Urinary bladder (tissue), 4 donors: Measurements from ENCODE around the gene ZP3. TPM values are rescaled to one million over a fixed set of nuclear protein-coding genes. Genes with fewer than 3 reads are reported as not detected.
"Not testable (repeated sequence)": the region's sequence is repeated elsewhere in the genome, so short reads cannot be mapped to it uniquely, and the experiment has no call there.

ENCODE experiments used
- DNase-seq: peaks from one replicate; pipeline ENCODE4 v3.0.0-alpha.2; 2015; ENCODE audit errors: extremely low spot score
- H3K27ac ChIP-seq: one replicate; pipeline ENCODE4 v1.5.1; 2013; ENCODE audit warnings: low read depth, mild to moderate bottlenecking, moderate library complexity
- H3K36me3 ChIP-seq: one replicate; pipeline ENCODE4 v1.6.1; 2013; ENCODE audit warnings: mild to moderate bottlenecking, moderate library complexity; ENCODE audit not compliant: insufficient read depth
- H3K4me1 ChIP-seq: one replicate; pipeline ENCODE4 v1.6.1; 2013; ENCODE audit warnings: mild to moderate bottlenecking, moderate library complexity; ENCODE audit not compliant: insufficient read depth
- H3K4me3 ChIP-seq: one replicate; pipeline ENCODE4 v1.5.1; 2013; ENCODE audit warnings: low read depth, low read length
- WGBS: extraction: QIAGEN DNeasy Blood & Tissue Kit; methylation state at CpG from one replicate; pipeline ENCODE4 v1.1.7; 2013; 5-methylcytosine and 5-hydroxymethylcytosine counted together
- polyA plus RNA-seq: library from polyadenylated mRNA; stranded (reverse); fragments of 200-250 nt; gene quantifications from one replicate; pipeline ENCODE4 v1.2.3, GENCODE V29; 2013
- total RNA-seq: library from RNA; depleted of rRNA; stranded (reverse); fragments of >200 nt; gene quantifications from one replicate; pipeline ENCODE4 v1.2.3, GENCODE V29; 2014
- donor health status: healthy with polysubstance abuse.
- donor health status: healthy.

The ZP3 gene
- total and polyA plus RNA-seq, 2 donors = 0.42 to 1.1 TPM

DNA sequence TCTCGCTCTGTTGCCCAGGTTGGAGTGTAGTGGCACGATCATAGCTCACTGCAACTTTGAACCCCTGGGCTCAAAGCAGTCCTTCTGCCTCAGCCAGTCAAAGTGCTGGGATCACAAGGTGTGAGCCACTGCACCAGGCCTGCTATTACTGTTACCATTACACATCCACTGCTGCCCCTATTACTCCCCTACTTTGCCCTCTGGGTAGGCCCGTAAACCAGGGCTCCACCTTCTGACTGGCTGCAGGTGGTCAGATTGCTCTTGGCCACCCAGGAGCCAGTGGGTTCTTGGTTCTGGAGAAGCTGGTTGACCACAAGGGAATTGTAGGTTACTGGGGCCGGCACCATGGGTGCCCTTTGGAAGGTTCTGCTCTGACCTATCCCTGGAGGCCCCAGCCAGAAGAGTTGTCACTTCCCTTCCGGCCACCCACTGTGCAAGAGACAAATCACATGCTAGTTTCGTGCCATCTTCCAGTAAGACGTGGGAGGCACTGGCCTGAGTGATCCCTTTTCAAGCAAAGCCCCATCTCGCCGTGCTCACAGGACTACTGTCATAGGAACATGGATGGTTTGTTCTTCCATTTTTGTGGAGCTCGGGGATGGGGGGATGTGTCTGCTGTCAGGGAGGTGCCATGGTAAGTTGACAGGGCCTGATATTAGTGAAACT lies 46.9 kb downstream of the ZP3 start:
- not testable (repeated sequence) for DNase-seq, H3K27ac ChIP-seq, H3K36me3 ChIP-seq, H3K4me3 ChIP-seq, H3K4me1 ChIP-seq
- 88% methylated on average over 9 of the region's 10 CpGs for WGBS

DNA sequence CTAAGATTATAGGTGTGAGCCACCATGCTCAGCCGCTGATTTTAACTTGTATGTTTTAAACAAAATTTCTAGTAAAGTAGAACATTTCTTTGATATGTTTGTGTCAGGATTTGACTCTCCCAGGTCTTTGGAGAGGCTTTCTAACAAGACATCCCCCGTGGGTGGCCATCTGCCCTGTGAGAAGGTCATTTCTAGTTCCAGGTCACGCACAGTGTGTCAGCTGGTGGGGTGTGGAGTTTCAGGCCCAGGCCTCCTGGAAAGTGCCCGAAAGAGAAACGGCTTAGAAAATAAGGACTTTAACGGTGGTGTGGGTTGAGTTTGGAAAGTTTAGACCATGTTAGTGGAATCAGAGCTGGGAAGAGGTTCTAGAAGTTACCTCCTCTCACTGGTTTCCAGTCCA lies 48.3 kb downstream of the ZP3 start:
- not testable (repeated sequence) for H3K36me3 ChIP-seq, H3K27ac ChIP-seq, DNase-seq, H3K4me3 ChIP-seq, H3K4me1 ChIP-seq
- WGBS = 97% methylated on average over 2 of the region's 6 CpGs

DNA sequence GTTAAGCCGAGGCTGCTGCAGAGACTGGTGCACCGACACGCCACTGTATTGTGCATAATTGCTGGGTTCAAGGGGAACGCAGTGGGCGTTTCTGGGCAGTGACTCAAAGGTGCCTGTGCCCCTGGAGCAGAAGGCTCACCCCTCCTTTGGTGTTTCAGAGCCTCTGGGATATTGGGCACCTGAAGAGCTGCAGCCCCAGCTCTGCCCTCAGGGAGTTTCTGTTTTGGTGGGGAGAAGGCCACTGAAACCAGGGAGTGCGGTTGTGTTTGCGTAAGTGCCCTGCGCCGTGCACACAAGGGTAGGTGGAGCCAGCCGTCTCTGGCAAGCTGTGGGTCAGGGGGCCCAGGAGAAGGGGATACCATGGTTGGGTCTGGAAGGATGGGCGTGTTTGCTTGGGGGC lies 51.5 kb downstream of the ZP3 start:
- H3K4me1 ChIP-seq, H3K36me3 ChIP-seq, H3K27ac ChIP-seq, H3K4me3 ChIP-seq, DNase-seq: not testable (repeated sequence)
- 96% methylated on average over 6 of the region's 11 CpGs for WGBS

DNA sequence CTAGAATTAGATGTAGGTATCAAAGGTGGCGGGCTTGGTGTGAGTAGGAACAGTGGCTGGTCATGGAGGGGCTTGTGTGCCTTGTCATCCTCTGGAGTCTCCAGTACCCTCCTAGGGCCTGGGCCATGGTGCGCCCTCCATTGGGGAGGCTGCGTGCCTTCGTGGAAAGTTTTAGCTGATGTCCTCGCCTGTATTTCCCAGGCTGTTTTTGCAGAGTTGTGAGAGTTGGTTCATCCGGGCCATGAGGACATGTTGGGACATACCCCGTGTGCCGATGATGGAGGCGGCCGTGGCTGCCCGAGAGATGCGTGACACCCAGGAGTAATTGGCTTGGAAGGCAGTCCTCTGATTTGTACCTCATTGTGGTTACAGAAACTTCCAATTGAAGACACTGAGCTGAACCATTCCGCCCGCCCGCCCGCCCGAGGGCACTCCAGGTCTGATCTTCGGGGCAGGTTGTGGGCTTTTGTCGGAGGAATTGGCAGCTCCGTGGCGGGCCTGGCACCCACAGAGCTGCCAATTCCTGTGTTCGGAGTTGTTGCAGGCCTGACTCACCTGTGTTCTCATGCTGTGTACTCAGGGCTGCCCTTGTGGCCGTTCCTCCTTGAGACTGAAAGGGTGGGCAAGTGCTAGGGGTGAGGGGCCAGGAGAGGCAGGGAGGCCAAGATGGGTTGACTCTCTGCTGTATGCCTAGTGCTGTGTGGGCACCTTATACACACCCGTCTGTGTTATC lies 52.2 kb downstream of the ZP3 start:
- not testable (repeated sequence) for DNase-seq, H3K4me3 ChIP-seq, H3K36me3 ChIP-seq, H3K27ac ChIP-seq, H3K4me1 ChIP-seq
- WGBS = 93% methylated on average over 23 of the region's 24 CpGs

DNA sequence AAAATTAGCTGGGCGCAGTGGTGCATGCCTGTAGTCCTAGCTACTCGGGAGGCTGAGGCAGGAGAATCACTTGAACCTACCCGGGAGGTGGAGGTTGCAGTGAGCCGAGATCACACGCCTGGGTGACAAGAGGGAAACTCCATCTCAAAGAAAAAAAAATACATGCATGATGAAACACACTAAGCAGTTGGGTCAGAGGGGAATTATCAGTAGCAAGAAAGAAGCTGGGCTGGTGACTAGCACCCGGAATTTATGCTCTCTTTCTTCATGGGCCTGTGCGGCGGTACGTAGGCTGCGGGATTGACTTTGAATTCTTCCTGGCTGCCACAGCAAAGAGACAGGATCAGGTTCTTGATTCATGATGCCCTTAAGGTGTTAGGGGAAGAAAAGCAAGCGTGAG lies 54.9 kb downstream of the ZP3 start:
- WGBS = 93% methylated on average over 11 of the region's 11 CpGs
- H3K36me3 ChIP-seq, H3K27ac ChIP-seq, H3K4me3 ChIP-seq, DNase-seq, H3K4me1 ChIP-seq: not testable (repeated sequence)

DNA sequence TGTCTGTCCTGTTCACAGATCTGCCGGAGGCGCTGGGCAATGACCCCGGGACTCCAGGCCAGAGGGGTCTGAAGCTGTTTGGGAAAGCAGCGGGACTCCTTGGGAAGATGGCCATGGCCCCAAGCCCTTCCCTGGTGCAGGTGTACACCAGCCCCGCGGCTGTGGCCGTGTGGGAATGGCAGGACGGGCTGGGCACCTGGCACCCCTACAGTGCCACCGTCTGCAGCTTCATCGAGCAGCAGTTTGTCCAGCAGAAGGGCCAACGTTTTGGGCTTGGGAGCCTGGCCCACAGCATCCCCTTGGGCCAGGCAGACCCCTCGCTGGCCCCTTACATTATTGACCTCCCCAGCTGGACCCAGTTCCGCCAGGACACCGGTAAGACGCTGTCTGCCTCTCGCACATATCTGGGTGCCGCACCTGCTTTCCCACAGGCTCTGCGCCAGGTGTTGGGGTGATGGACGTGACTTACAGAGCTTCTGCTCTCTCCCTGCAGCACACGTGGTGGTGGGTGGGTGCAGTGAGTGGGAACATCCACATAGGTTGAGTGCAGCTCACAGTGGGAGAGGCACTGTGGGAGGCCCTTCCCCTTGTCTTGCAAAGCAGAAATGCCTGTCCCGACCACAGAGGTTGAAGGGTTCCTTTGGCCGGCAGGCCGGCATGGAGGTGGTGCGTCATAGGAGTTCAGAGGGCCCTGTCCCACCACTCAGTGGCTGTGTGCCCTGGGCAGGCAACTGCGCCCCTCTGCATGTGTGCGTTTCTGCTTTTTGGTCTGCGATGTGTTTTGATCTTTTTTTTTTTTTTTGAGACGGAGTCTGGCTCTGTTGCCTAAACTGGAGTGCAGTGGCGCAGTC lies 55.9 kb downstream of the ZP3 start:
- H3K4me1 ChIP-seq, DNase-seq, H3K36me3 ChIP-seq, H3K27ac ChIP-seq, H3K4me3 ChIP-seq: not testable (repeated sequence)
- whole genome bisulfite sequencing = 90% methylated on average over 27 of the region's 29 CpGs

DNA sequence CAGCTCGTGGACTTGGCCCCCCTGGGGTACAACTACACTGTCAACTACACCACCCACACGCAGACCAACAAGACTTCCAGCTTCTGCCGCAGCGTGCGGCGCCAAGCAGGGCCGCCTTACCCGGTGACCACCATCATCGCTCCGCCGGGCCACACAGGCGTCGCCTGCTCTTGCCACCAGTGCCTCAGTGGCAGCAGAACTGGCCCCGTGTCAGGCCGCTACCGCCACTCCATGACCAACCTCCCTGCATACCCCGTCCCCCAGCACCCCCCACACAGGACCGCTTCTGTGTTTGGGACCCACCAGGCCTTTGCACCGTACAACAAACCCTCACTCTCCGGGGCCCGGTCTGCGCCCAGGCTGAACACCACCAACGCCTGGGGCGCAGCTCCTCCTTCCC lies 57.9 kb downstream of the ZP3 start:
- not testable (repeated sequence) for DNase-seq

DNA sequence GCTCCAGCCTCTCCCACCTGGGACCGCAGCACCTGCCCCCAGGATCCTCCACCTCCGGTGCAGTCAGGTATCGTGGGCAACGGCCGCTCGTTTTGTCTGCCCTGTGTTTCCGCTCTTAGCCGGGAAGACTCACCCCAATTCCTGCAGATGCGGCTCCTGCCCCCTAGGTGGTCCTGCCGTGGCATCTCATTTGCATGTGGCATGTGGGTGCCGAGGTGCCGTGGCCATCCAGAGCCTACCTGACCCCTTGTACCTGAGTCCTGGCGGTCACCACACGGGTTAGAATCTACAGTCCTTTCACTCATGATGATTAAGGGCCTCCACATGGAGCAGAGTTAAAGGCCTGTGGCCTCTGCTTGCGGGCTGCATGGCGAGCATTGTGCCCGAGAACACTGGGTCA lies 58.3 kb downstream of the ZP3 start:
- WGBS = 95% methylated on average over 17 of the region's 17 CpGs

More for the DNA sequence above, 57.9 kb downstream of the ZP3 start:
- 97% methylated on average over 24 of the region's 24 CpGs for WGBS
- H3K27ac ChIP-seq, H3K4me1 ChIP-seq, H3K4me3 ChIP-seq, H3K36me3 ChIP-seq: not testable (repeated sequence)

DNA sequence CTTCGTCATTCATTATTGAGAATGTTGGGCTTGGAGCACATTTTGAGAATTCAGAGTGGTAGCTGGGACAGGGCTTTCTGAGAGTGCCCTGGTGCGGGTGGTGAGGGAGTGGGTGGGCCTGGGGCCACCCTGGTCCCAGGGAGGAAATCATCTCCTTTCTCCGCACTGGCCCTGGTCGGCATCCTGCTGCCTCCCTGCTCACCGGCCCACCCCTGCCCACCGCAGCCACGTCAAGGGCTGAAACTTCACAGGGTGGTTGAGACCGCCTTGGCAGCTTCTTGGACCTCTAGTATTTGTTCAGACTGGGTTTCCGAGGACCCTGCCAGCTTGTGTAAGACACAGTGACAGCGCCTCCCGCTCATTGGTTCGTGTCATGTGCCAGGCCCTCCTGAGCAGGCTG lies 59.7 kb downstream of the ZP3 start:
- H3K27ac ChIP-seq, H3K4me3 ChIP-seq, DNase-seq, H3K36me3 ChIP-seq, H3K4me1 ChIP-seq: not testable (repeated sequence)
- WGBS = 88% methylated on average over 7 of the region's 12 CpGs

More for the DNA sequence above, 58.3 kb downstream of the ZP3 start:
- H3K27ac ChIP-seq, H3K4me1 ChIP-seq, DNase-seq, H3K4me3 ChIP-seq, H3K36me3 ChIP-seq: not testable (repeated sequence)

DNA sequence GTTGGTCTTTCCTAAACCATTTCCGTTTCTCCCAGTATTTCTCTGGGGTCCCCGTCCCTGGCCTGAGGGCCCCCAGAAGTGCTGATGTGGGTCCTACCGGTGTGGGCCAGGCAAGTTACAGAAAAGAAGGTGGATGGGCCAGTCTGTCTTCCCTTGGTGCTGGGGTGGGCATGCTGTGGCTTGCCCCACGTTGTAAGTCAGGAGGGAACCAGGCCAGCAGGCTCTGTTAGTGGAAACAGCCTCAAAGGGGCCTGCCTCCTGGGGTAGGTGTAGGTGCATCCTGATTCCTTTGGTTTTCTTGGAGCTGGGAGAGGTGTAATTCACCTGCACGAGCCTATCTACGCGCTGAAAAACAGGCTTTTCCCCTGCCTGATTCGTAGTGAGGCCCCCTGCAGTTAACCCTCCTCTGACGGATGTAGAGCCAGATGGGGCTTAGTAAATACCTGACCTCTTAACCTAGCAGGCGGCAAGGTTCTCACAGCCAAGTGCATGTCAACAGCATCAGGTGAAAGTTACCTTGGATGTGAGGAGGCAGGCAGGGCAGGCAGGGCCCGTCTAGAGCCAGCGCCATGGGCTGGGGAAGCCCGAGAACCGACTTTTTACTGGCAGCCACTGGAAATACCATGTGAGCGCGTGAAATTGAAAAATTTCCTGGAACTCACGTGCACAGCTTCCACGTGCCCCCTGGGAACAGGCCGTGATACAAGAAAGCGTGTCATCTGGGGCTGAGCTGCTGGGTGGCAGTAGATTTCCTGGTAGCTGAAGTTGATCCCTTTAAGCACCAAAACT lies 61.3 kb downstream of the ZP3 start:
- WGBS = 58% methylated on average over 5 of the region's 20 CpGs
- not testable (repeated sequence) for H3K4me3 ChIP-seq, H3K4me1 ChIP-seq, DNase-seq, H3K36me3 ChIP-seq, H3K27ac ChIP-seq

DNA sequence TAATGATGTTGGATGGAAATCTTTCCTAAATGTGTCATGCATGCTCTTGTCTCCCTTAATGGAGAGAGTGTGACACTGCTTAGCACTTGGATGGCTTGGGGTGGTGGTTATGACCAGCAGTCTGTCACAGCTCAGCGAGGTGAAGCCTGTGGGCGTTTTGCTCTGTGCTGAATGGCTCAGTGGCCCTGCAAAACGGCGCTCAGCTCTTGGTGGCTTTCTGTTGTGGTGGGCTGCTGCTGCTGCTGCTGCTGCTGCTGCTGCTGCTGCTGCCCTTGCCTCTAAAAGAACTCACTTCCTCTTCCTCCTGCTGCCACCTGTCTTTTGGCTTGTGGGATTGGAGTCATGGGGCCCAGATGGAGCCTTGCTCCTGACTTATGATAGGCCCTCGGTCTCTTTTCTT lies 61.9 kb downstream of the ZP3 start:
- not testable (repeated sequence) for DNase-seq, H3K4me1 ChIP-seq, H3K36me3 ChIP-seq, H3K4me3 ChIP-seq, H3K27ac ChIP-seq
- WGBS = 64% methylated on average over 2 of the region's 5 CpGs

DNA sequence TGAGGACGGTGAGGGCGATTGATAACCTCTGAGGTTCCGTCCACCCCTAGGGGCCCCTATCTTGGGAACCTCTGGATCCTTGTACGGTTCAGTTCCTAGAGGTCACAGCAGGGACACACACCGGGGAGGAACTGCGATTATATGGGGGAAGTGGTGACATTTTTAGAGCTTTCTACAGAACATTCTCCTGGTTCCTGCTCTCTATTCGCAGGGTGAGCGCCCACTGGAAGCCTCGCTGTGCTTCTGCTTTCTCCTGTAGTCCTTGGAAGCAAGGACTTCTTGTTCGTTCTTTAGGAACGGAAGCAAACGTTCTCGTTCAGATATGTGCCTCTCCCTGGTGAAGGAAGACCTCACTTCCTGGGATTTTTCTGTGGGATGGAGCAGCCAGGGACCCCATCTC lies 63.2 kb downstream of the ZP3 start:
- not testable (repeated sequence) for DNase-seq, H3K4me3 ChIP-seq, H3K36me3 ChIP-seq, H3K27ac ChIP-seq, H3K4me1 ChIP-seq
- 80% methylated on average over 7 of the region's 13 CpGs for WGBS
